ENCODE measurements around the gene TOP2A. TPM values are rescaled to one million over a fixed set of nuclear protein-coding genes. Genes with fewer than 3 reads are reported as not detected.
A peak's percentile ranks its signal among the peaks of the same experiment; 100 is the strongest.

Gene TOP2A
- total and polyA plus RNA-seq, 9 of the 15 experiments (the other 6 are each of a cell fraction or from before 2014, with no cell fraction given), result 133 to 347 (median 259) TPM

DNA sequence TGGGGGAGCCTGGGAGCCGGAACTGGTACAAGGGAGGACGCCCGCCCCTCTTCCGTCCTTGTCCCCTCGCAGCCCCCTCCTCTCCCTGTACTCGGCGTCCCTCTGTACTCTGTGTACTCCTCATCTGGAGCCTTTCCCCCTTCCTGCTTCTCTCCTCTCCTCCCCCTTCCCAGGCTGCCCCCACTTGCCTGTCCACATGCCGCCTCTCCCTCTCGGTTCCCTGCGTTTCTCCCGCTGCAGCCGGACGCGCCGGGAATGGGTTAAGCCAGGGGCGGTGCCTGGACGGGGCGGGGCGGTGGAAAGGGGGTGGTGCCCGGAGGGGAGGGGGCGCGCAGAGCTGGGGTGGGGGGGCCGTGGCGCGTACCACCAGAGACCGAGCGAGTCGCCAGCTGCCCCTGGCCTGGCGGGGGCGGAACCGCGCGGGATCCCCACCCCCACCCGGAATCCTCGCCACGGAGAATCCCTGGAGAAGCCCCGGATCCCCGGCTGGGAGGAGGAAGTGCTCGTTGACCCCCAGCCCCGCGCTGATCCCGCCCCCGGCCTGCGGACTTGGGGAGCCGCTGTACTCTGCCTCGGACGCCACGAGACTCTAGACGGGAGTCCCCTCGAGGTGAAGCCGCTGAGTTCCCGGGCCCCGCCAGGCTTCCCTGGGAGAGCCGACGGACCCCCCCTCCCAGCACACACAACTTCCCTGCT is 75.7 kb downstream of the TOP2A start (continued):
- TF ChIP-seq ZNF740 (CRISPR knock-in tag; IDR thresholded peaks at IDR 0.05) (no peak; the same call in 1 of the 2 replicates), ZNF740 (tag; IDR thresholded peaks at IDR 0.05) (peak in 1 of 2 experiments; percentile 80; a peak in 1 of 4 replicates), LEF1 (IDR thresholded peaks at IDR 0.05) (0 out of 2 replicates have a peak, but pooled peaks have one; percentile 24), ZBTB7A (IDR thresholded peaks at IDR 0.05; ENCODE audit: borderline replicate concordance, control insufficient read depth, low read depth, low read length) (peak; percentile 73; the same call in 1 of the 2 replicates), ZKSCAN3 (CRISPR knock-in tag; IDR thresholded peaks at IDR 0.05) (no peak), ZNF146 (CRISPR knock-in tag; IDR thresholded peaks at IDR 0.05; ENCODE audit: unreplicated experiment) (no peak), ZNF717 (CRISPR knock-in tag; IDR thresholded peaks at IDR 0.05) (no peak), KDM4B (IDR thresholded peaks at IDR 0.05; ENCODE audit: borderline replicate concordance in 2 of 2, low read depth in 1 of 2) (no peak), ILF3 (IDR thresholded peaks at IDR 0.05; ENCODE audit: borderline replicate concordance) (no peak), ZKSCAN1 (IDR thresholded peaks at IDR 0.05; ENCODE audit: low read depth, low read length) (no peak), SMARCA4 (IDR thresholded peaks at IDR 0.05) (no peak), OTX1 (CRISPR knock-in tag; IDR thresholded peaks at IDR 0.05) (0 out of 2 replicates have a peak, but pooled peaks have one; percentile 36), NFRKB (IDR thresholded peaks at IDR 0.05; ENCODE audit: low read depth) (no peak; the same call in 1 of the 2 replicates), TEAD1 (CRISPR knock-in tag; IDR thresholded peaks at IDR 0.05) (no peak), ZNF133 (CRISPR knock-in tag; IDR thresholded peaks at IDR 0.05) (no peak), BRCA1 (IDR thresholded peaks at IDR 0.05) (no peak), BRCA1 (CRISPR knock-in tag; IDR thresholded peaks at IDR 0.05) (no peak), EP400 (IDR thresholded peaks at IDR 0.05) (peak; percentile 62; the same call in 1 of the 2 replicates), RBM25 (IDR thresholded peaks at IDR 0.05; ENCODE audit: low read depth, low read length, severe bottlenecking) (no peak)
- TF ChIP-seq, protein P1, sequence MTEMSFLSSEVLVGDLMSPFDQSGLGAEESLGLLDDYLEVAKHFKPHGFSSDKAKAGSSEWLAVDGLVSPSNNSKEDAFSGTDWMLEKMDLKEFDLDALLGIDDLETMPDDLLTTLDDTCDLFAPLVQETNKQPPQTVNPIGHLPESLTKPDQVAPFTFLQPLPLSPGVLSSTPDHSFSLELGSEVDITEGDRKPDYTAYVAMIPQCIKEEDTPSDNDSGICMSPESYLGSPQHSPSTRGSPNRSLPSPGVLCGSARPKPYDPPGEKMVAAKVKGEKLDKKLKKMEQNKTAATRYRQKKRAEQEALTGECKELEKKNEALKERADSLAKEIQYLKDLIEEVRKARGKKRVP (CRISPR knock-in tag; IDR thresholded peaks at IDR 0.05), result no peak
- TF ChIP-seq, protein P2, sequence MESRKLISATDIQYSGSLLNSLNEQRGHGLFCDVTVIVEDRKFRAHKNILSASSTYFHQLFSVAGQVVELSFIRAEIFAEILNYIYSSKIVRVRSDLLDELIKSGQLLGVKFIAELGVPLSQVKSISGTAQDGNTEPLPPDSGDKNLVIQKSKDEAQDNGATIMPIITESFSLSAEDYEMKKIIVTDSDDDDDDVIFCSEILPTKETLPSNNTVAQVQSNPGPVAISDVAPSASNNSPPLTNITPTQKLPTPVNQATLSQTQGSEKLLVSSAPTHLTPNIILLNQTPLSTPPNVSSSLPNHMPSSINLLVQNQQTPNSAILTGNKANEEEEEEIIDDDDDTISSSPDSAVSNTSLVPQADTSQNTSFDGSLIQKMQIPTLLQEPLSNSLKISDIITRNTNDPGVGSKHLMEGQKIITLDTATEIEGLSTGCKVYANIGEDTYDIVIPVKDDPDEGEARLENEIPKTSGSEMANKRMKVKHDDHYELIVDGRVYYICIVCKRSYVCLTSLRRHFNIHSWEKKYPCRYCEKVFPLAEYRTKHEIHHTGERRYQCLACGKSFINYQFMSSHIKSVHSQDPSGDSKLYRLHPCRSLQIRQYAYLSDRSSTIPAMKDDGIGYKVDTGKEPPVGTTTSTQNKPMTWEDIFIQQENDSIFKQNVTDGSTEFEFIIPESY (CRISPR knock-in tag; IDR thresholded peaks at IDR 0.05), result no peak
- TF ChIP-seq, protein P3, sequence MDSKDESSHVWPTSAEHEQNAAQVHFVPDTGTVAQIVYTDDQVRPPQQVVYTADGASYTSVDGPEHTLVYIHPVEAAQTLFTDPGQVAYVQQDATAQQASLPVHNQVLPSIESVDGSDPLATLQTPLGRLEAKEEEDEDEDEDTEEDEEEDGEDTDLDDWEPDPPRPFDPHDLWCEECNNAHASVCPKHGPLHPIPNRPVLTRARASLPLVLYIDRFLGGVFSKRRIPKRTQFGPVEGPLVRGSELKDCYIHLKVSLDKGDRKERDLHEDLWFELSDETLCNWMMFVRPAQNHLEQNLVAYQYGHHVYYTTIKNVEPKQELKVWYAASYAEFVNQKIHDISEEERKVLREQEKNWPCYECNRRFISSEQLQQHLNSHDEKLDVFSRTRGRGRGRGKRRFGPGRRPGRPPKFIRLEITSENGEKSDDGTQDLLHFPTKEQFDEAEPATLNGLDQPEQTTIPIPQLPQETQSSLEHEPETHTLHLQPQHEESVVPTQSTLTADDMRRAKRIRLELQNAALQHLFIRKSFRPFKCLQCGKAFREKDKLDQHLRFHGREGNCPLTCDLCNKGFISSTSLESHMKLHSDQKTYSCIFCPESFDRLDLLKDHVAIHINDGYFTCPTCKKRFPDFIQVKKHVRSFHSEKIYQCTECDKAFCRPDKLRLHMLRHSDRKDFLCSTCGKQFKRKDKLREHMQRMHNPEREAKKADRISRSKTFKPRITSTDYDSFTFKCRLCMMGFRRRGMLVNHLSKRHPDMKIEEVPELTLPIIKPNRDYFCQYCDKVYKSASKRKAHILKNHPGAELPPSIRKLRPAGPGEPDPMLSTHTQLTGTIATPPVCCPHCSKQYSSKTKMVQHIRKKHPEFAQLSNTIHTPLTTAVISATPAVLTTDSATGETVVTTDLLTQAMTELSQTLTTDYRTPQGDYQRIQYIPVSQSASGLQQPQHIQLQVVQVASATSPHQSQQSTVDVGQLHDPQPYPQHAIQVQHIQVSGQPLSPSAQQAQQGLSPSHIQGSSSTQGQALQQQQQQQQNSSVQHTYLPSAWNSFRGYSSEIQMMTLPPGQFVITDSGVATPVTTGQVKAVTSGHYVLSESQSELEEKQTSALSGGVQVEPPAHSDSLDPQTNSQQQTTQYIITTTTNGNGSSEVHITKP (IDR thresholded peaks at IDR 0.05; ENCODE audit: partially characterized antibody), result peak; percentile 97
